CD4-positive, alpha-beta T cell (primary cell): Measurements from ENCODE around the gene ASB7. TPM values are rescaled to one million over a fixed set of nuclear protein-coding genes. Genes with fewer than 3 reads are reported as not detected.

Experiments used
- ATAC-seq: fragments of 200-7000 bp; cut with Tn5 transposase; one replicate; pipeline ENCODE4 v1.10.0; 2022; ENCODE audit warnings: mild to moderate bottlenecking; ENCODE audit not compliant: poor library complexity
- CTCF ChIA-PET: fragments of 350-600 bp; sonication (Branson Sonifier 250); formaldehyde crosslinking; loops from one replicate; lab custom pipeline; 2021; ENCODE audit warnings: antibody characterized with exemption, inconsistent platforms; lab: Charles Lee
- POLR2A ChIA-PET: fragments of 350-600 bp; sonication (Branson Sonifier 250); formaldehyde crosslinking; loops from one replicate; lab custom pipeline; 2021; ENCODE audit warnings: antibody characterized with exemption, inconsistent platforms; lab: Charles Lee
- DNase-seq, 14 experiments: peaks; one replicate each; pipeline ENCODE4 v3.0.0-alpha.2; 2013 to 2020; ENCODE audit warnings: mixed read lengths in 2 of 14
- H3K27ac ChIP-seq, 2 donors: one replicate each; pipeline versions ENCODE4 v1.5.1 to v1.7.0; 2013; ENCODE audit warnings: low read length in 2 of 2, low read depth in 1 of 2, mild to moderate bottlenecking in 1 of 2
- H3K27me3 ChIP-seq, 2 experiments: 1 replicate in 1 of 2; 2 replicates in 1 of 2; pipeline versions ENCODE4 v1.6.1 to v1.7.0; 2013; ENCODE audit warnings: low read length in 2 of 2, control low read depth in 1 of 2, mild to moderate bottlenecking in 1 of 2, moderate library complexity in 1 of 2; ENCODE audit not compliant: insufficient read depth in 2 of 2, control insufficient read depth in 1 of 2
- H3K36me3 ChIP-seq: one replicate; pipeline ENCODE4 v1.6.1; 2013; ENCODE audit warnings: low read length, control low read depth; ENCODE audit not compliant: insufficient read depth
- H3K4me1 ChIP-seq: one replicate; pipeline ENCODE4 v1.6.1; 2013; ENCODE audit warnings: low read length, control low read depth; ENCODE audit not compliant: insufficient read depth
- H3K4me3 ChIP-seq: one replicate; pipeline ENCODE4 v1.5.1; 2013; ENCODE audit warnings: mild to moderate bottlenecking, low read length, moderate library complexity
- H3K9me3 ChIP-seq, 2 experiments: 1 replicate in 1 of 2; 2 replicates in 1 of 2; pipeline versions ENCODE4 v1.6.1 to v1.7.0; 2013; ENCODE audit warnings: low read length in 2 of 2, mild to moderate bottlenecking in 2 of 2, control low read depth in 1 of 2, moderate library complexity in 1 of 2; ENCODE audit not compliant: control insufficient read depth in 1 of 2, insufficient read depth in 1 of 2
- H3K27ac Mint-ChIP-seq: one replicate; pipeline ENCODE4 v1.8.0; 2020; ENCODE audit warnings: mixed read lengths
- H3K27me3 Mint-ChIP-seq: one replicate; pipeline ENCODE4 v1.8.0; 2021; ENCODE audit warnings: mixed read lengths
- H3K36me3 Mint-ChIP-seq: one replicate; pipeline ENCODE4 v1.8.0; 2021; ENCODE audit warnings: low read depth, mixed read lengths
- H3K4me1 Mint-ChIP-seq: one replicate; pipeline ENCODE4 v1.8.0; 2021; ENCODE audit warnings: low read depth, mixed read lengths
- H3K4me3 Mint-ChIP-seq: one replicate; pipeline ENCODE4 v1.8.0; 2020; ENCODE audit warnings: mild to moderate bottlenecking, mixed read lengths
- H3K9me3 Mint-ChIP-seq: one replicate; pipeline ENCODE4 v1.8.0; 2020; ENCODE audit warnings: mixed read lengths
- CTCF ChIP-seq: fragments of 200-600 bp; IDR thresholded peaks from one replicate; pipeline ENCODE4 v1.8.0; 2022; ENCODE audit warnings: antibody characterized with exemption, mild to moderate bottlenecking
- intact Hi-C, 2 experiments: fragments of 100-400 bp; cut with DNase I in 1 of 2; cut with micrococcal nuclease in 1 of 2; formaldehyde crosslinking; loops; one replicate each; pipeline versions ENCODE4 v1.15.1 to v1.9.0; 2023 to 2025; cut with DNase I, micrococcal nuclease
- total RNA-seq, 174 experiments: library from RNA in 2 of 174; stranded (reverse) in 2 of 174; gene quantifications; one replicate each; pipeline ENCODE4 v1.2.3 and lab custom pipeline; 2021 to 2026

ASB7 gene
- total RNA-seq, 2 experiments from 2014 or later: 14.9 to 16.7 TPM

DNA sequence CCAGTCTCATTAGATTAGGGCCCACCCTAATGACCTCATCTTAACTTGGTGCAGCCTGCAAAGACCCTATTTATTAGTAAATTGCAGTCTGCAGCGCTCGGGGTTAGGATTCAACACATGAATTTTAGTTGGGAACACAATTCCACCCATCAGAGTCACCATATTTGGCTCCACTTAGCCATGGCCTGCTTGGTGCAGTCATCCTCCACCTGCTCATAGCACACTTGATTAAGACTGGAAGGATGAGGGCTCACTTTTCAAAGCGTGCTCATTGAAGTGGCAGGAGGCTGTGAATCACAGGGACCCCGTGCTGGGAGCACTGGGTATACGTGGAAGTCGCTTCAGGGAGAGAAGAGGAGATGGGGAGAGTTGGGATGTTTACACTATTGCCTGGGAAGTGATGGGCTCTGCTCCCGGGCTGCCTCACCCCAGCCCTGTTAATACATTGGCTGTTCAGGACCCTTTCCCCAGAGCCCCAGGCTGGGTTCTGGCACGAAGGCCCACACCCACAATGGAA is 68.2 kb downstream of the ASB7 start:
- Mint-ChIP-seq H3K4me1 (no peaks in the 10 kb centered on the region), H3K27me3 (peaks cover 12% of the 10 kb centered on the region), H3K27ac (no peak overlapping the region), H3K9me3 (no peaks in the 10 kb centered on the region), H3K4me3 (no peak overlapping the region), H3K36me3 (no peaks in the 10 kb centered on the region)
- DNase-seq: no peak
- intact Hi-C loops: no loop called here
- no peak overlapping the region for H3K27ac ChIP-seq
- no peaks in the 10 kb centered on the region for H3K4me1 ChIP-seq
- CTCF ChIA-PET: no interaction called here
- no peak for TF ChIP-seq CTCF
- H3K36me3 ChIP-seq: no peaks in the 10 kb centered on the region
- peaks cover 0 to 5% of the 10 kb centered on the region in 2 experiments for H3K27me3 ChIP-seq
- no peaks in the 10 kb centered on the region for H3K9me3 ChIP-seq
- POLR2A ChIA-PET: no interaction called here
- no peak overlapping the region for H3K4me3 ChIP-seq
- ATAC-seq: no peak

DNA sequence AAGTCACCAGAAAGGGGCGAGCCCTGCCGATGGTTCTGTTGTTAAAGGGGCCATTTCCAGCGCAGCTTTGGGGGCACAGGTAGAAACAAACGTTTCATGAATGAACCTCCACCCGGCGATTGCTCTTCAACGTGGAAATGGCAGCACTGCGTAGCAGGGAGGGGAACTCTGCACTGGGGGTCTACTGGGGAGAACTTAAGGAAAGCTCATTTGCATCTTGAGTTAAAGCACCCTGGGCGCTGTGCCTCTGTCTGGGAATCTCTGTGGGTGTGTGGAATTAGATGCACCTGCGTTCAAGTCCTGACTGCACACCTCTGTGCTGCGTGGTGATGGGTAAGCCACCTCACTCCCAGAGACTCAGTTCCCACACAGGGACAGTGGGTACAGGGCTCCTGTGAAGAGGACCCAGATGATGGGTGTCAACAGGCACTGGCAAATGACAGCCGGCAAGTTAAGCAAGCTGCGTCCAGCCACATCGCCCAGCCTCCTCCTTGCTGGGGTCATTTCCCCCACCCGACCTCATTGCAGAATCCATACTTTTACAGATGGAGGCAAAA is 68.8 kb downstream of the ASB7 start:
- POLR2A ChIA-PET: no interaction called here
- no peaks in the 10 kb centered on the region for H3K36me3 Mint-ChIP-seq
- Histone ChIP-seq H3K9me3 (no peaks in the 10 kb centered on the region), H3K27me3 (peaks cover 0 to 5% of the 10 kb centered on the region in 2 experiments), H3K4me1 (no peaks in the 10 kb centered on the region), H3K27ac (no peak overlapping the region), H3K4me3 (no peak overlapping the region), H3K36me3 (no peaks in the 10 kb centered on the region)
- H3K27ac Mint-ChIP-seq: no peak overlapping the region
- H3K4me1 Mint-ChIP-seq: no peaks in the 10 kb centered on the region
- no peak overlapping the region for H3K4me3 Mint-ChIP-seq
- CTCF ChIA-PET: no interaction called here
- peaks cover 9% of the 10 kb centered on the region for H3K27me3 Mint-ChIP-seq
- H3K9me3 Mint-ChIP-seq: no peaks in the 10 kb centered on the region
- intact Hi-C loops: no loop called here
- no peak for TF ChIP-seq CTCF
- ATAC-seq (no peak), DNase-seq (no peak)

GRCh38 chr15:100671858-100672543 is 69.6 kb downstream of the ASB7 start:
- Mint-ChIP-seq H3K4me3 (no peak overlapping the region), H3K27me3 (peaks cover 9% of the 10 kb centered on the region), H3K9me3 (no peaks in the 10 kb centered on the region), H3K4me1 (no peaks in the 10 kb centered on the region), H3K27ac (no peak overlapping the region), H3K36me3 (no peaks in the 10 kb centered on the region)
- no peaks in the 10 kb centered on the region for H3K4me1 ChIP-seq
- TF ChIP-seq CTCF: no peak
- ATAC-seq (no peak), DNase-seq (no peak)
- ChIA-PET POLR2A (no interaction called here), CTCF (no interaction called here)
- H3K4me3 ChIP-seq: no peak overlapping the region
- H3K27me3 ChIP-seq: peaks cover 0 to 5% of the 10 kb centered on the region in 2 experiments
- intact Hi-C loops: no loop called here
- no peaks in the 10 kb centered on the region for H3K36me3 ChIP-seq
- no peaks in the 10 kb centered on the region for H3K9me3 ChIP-seq
- H3K27ac ChIP-seq: no peak overlapping the region
